H1 (cell line): ENCODE data around the gene TNIK. TPM values are rescaled to one million over a fixed set of nuclear protein-coding genes. Genes with fewer than 3 reads are reported as not detected.

Source experiments
- CTCF ChIA-PET: fragments of 300-600 bp; sonication (Branson Sonifier 250); formaldehyde crosslinking; loops from one replicate; lab custom pipeline; 2021; ENCODE audit not compliant: partially characterized antibody; lab: Charles Lee
- POLR2A ChIA-PET: fragments of 300-600 bp; sonication (Branson Sonifier 250); formaldehyde crosslinking; loops from one replicate; lab custom pipeline; 2021; ENCODE audit warnings: inconsistent platforms; ENCODE audit not compliant: partially characterized antibody; lab: Charles Lee
- DNase-seq, 2 experiments: peaks; one replicate each; pipeline versions ENCODE4 v3.0.0 to v3.0.0-alpha.2; 2010 to 2022; ENCODE audit warnings: low spot score in 2 of 2, low read depth in 1 of 2, mixed read lengths in 1 of 2
- FAIRE-seq: peaks from 2 replicates; lab custom pipeline; 2011; peaks lifted over from hg19 to GRCh38; lab: Jason Lieb, UNC
- H2AFZ ChIP-seq: 2 replicates; pipeline ENCODE4 v1.8.1; 2012; ENCODE audit warnings: low read length, inconsistent platforms
- H2AK5ac ChIP-seq: 2 replicates; pipeline ENCODE4 v1.6.1; 2013; ENCODE audit warnings: low read depth, low read length
- H2BK120ac ChIP-seq: replicated peaks from 2 replicates; pipeline ENCODE3; 2013; ENCODE audit warnings: low read depth, low read length, inconsistent platforms
- H2BK12ac ChIP-seq: 2 replicates; pipeline ENCODE4 v1.6.1; 2013; ENCODE audit warnings: low read depth, low read length
- H2BK15ac ChIP-seq: 2 replicates; pipeline ENCODE4 v1.6.1; 2013; ENCODE audit warnings: low read length
- H2BK20ac ChIP-seq: 2 replicates; pipeline ENCODE4 v1.6.1; 2013; ENCODE audit warnings: low read length
- H2BK5ac ChIP-seq: 2 replicates; pipeline ENCODE4 v1.6.1; 2013; ENCODE audit warnings: low read depth, low read length
- H3K14ac ChIP-seq: 2 replicates; pipeline ENCODE4 v1.6.1; 2013; ENCODE audit warnings: inconsistent platforms; ENCODE audit not compliant: insufficient read length
- H3K18ac ChIP-seq: 2 replicates; pipeline ENCODE4 v1.6.1; 2013; ENCODE audit warnings: low read length; ENCODE audit errors: extremely low read depth
- H3K23ac ChIP-seq: 2 replicates; pipeline ENCODE4 v1.6.1; 2013; ENCODE audit warnings: inconsistent platforms; ENCODE audit not compliant: insufficient read length
- H3K23me2 ChIP-seq: 2 replicates; pipeline ENCODE4 v1.6.1; 2013; ENCODE audit warnings: low read depth, low read length
- H3K27ac ChIP-seq: 2 replicates; pipeline ENCODE4 v1.6.1; 2011; ENCODE audit warnings: low read depth, low read length, inconsistent platforms
- H3K27me3 ChIP-seq, 4 experiments: replicated peaks in 1 of 4; 1 replicate in 1 of 4; 2 replicates in 3 of 4; pipeline versions ENCODE4 v1.6.1 to v1.8.1; 2011 to 2013; ENCODE audit warnings: low read length in 3 of 4, mild to moderate bottlenecking in 3 of 4, inconsistent platforms in 2 of 4, mixed read lengths in 2 of 4, moderate library complexity in 1 of 4; ENCODE audit not compliant: control insufficient read depth in 3 of 4, insufficient read depth in 3 of 4; ENCODE audit errors: extremely low read depth in 1 of 4
- H3K36me3 ChIP-seq, 4 experiments: 2 replicates each; pipeline versions ENCODE4 v1.6.1 to v1.8.1; 2011 to 2013; ENCODE audit warnings: mild to moderate bottlenecking in 4 of 4, low read length in 3 of 4, moderate library complexity in 2 of 4, control low read depth in 1 of 4, inconsistent platforms in 1 of 4; ENCODE audit not compliant: insufficient read depth in 4 of 4, control insufficient read depth in 2 of 4
- H3K4ac ChIP-seq: replicated peaks from 2 replicates; pipeline ENCODE3; 2013; ENCODE audit warnings: low read length, low read depth, mixed read lengths, inconsistent platforms; ENCODE audit not compliant: insufficient read length
- H3K4me1 ChIP-seq, 4 experiments: replicated peaks in 1 of 4; 1 replicate in 1 of 4; 2 replicates in 3 of 4; pipeline versions ENCODE4 v1.6.1 to v1.8.1; 2011 to 2013; ENCODE audit warnings: low read length in 3 of 4, inconsistent platforms in 2 of 4, mixed read lengths in 1 of 4; ENCODE audit not compliant: insufficient read depth in 4 of 4, control insufficient read depth in 3 of 4
- H3K4me2 ChIP-seq, 2 experiments: 2 replicates each; pipeline versions ENCODE4 v1.6.1 to v1.8.1; 2011 to 2013; ENCODE audit warnings: low read depth in 2 of 2, low read length in 2 of 2, control low read depth in 1 of 2, inconsistent platforms in 1 of 2, mild to moderate bottlenecking in 1 of 2; ENCODE audit not compliant: insufficient read depth in 1 of 2
- H3K4me3 ChIP-seq, 4 experiments: fragments of 200-600, 300-600 bp in 1 of 4; sonication (generic), shearing (Covaris generic), sonication (Bioruptor Twin) in 1 of 4; 2 replicates each; pipeline versions ENCODE4 v1.5.1 to v1.8.1; 2011 to 2016; ENCODE audit warnings: low read length in 4 of 4, low read depth in 3 of 4, control low read depth in 2 of 4, inconsistent platforms in 2 of 4, mild to moderate bottlenecking in 2 of 4, mixed read lengths in 1 of 4, moderate library complexity in 1 of 4; ENCODE audit not compliant: insufficient read depth in 2 of 4; ENCODE audit errors: extremely low read depth in 1 of 4
- H3K56ac ChIP-seq: replicated peaks from 2 replicates; pipeline ENCODE3; 2013; ENCODE audit warnings: low read depth, mild to moderate bottlenecking, mixed read lengths, low read length, inconsistent platforms; ENCODE audit not compliant: insufficient read length
- H3K79me1 ChIP-seq: 2 replicates; pipeline ENCODE4 v1.6.1; 2013; ENCODE audit warnings: low read depth, low read length, control low read depth
- H3K79me2 ChIP-seq, 2 experiments: 2 replicates each; pipeline versions ENCODE4 v1.6.1 to v1.8.1; 2012 to 2013; ENCODE audit warnings: low read length in 2 of 2, mild to moderate bottlenecking in 2 of 2, inconsistent platforms in 1 of 2; ENCODE audit not compliant: insufficient read depth in 2 of 2, control insufficient read depth in 1 of 2
- H3K9ac ChIP-seq, 4 experiments: replicated peaks in 1 of 4; 1 replicate in 1 of 4; 2 replicates in 3 of 4; pipeline versions ENCODE4 v1.6.1 to v1.8.1; 2011 to 2013; ENCODE audit warnings: low read depth in 3 of 4, low read length in 3 of 4, control low read depth in 2 of 4, mild to moderate bottlenecking in 2 of 4, moderate library complexity in 2 of 4, inconsistent platforms in 1 of 4; ENCODE audit errors: extremely low read depth in 1 of 4
- H3K9me3 ChIP-seq, 2 experiments: 2 replicates each; pipeline versions ENCODE4 v1.6.1 to v1.8.1; 2012 to 2013; ENCODE audit warnings: mild to moderate bottlenecking in 2 of 2, moderate library complexity in 2 of 2, control low read depth in 1 of 2, inconsistent platforms in 1 of 2, low read depth in 1 of 2, low read length in 1 of 2, mixed read lengths in 1 of 2; ENCODE audit not compliant: insufficient read depth in 2 of 2
- H4K20me1 ChIP-seq, 2 experiments: replicated peaks in 1 of 2; 2 replicates each; pipeline versions ENCODE3 to v1.8.1; 2011 to 2013; ENCODE audit warnings: inconsistent platforms in 2 of 2, low read length in 2 of 2, mild to moderate bottlenecking in 1 of 2; ENCODE audit not compliant: insufficient read depth in 2 of 2, control insufficient read depth in 1 of 2
- H4K5ac ChIP-seq: 2 replicates; pipeline ENCODE4 v1.6.1; 2013; ENCODE audit warnings: low read length, low read depth, mixed read lengths, inconsistent platforms; ENCODE audit not compliant: insufficient read length
- H4K8ac ChIP-seq: 2 replicates; pipeline ENCODE4 v1.8.0; 2013; ENCODE audit warnings: mild to moderate bottlenecking, moderate library complexity, low read length, inconsistent platforms; ENCODE audit not compliant: insufficient read depth; ENCODE audit errors: extremely low read depth
- H4K91ac ChIP-seq: replicated peaks from 2 replicates; pipeline ENCODE3; 2013; ENCODE audit warnings: low read length, mixed read lengths, inconsistent platforms; ENCODE audit not compliant: insufficient read length
- EGR1 ChIP-seq: IDR thresholded peaks from 2 replicates; pipeline ENCODE4 v1.6.1; 2011; ENCODE audit warnings: low read depth, low read length, borderline replicate concordance
- GTF2F1 ChIP-seq: IDR thresholded peaks from 2 replicates; pipeline ENCODE4 v1.6.1; 2012; ENCODE audit warnings: low read depth, low read length, improper control_type of control experiment, borderline replicate concordance
- MAFK ChIP-seq: IDR thresholded peaks from 2 replicates; pipeline ENCODE4 v1.6.1; 2012; ENCODE audit warnings: low read depth, mild to moderate bottlenecking, improper control_type of control experiment, low read length
- NRF1 ChIP-seq: IDR thresholded peaks from 2 replicates; pipeline ENCODE4 v1.6.1; 2011; ENCODE audit warnings: mild to moderate bottlenecking, low read depth, low read length, improper control_type of control experiment
- PHF8 ChIP-seq: fragments of 200-600 bp; sonication (generic); conservative IDR thresholded peaks from 2 replicates; pipeline ENCODE4 v1.7.1; 2012; ENCODE audit warnings: low read depth, mild to moderate bottlenecking, inconsistent platforms, low read length, moderate library complexity
- POLR2A ChIP-seq, 2 experiments: IDR thresholded peaks; 1 replicate in 1 of 2; 2 replicates in 1 of 2; pipeline ENCODE4 v1.6.1; 2011; ENCODE audit warnings: low read depth in 2 of 2, low read length in 2 of 2, mild to moderate bottlenecking in 2 of 2; ENCODE audit errors: control extremely low read depth in 1 of 2
- POLR2AphosphoS5 ChIP-seq: IDR thresholded peaks from 2 replicates; pipeline ENCODE4 v1.6.1; 2011; ENCODE audit warnings: low read depth, low read length
- POU5F1 ChIP-seq: IDR thresholded peaks from 2 replicates; pipeline ENCODE4 v1.6.1; 2011; ENCODE audit warnings: low read depth, mild to moderate bottlenecking, low read length, moderate library complexity
- RXRA ChIP-seq: IDR thresholded peaks from 2 replicates; pipeline ENCODE4 v1.6.1; 2011; ENCODE audit warnings: low read depth, mild to moderate bottlenecking, low read length, moderate library complexity; ENCODE audit not compliant: insufficient read depth
- SAP30 ChIP-seq: fragments of 300-600 bp; sonication (generic); IDR thresholded peaks from 2 replicates; pipeline ENCODE4 v1.7.1; 2012; ENCODE audit warnings: low read length, moderate library complexity, mild to moderate bottlenecking, inconsistent platforms; ENCODE audit not compliant: insufficient read depth, insufficient replicate concordance
- SIN3A ChIP-seq, 2 experiments: IDR thresholded peaks in 1 of 2; conservative IDR thresholded peaks in 1 of 2; 2 replicates each; pipeline ENCODE4 v1.6.1; 2011 to 2012; ENCODE audit warnings: low read length in 2 of 2, improper control_type of control experiment in 1 of 2, low read depth in 1 of 2, mild to moderate bottlenecking in 1 of 2
- SIRT6 ChIP-seq: IDR thresholded peaks from one replicate; pipeline ENCODE4 v1.7.1; 2012; ENCODE audit warnings: low read length, inconsistent platforms
- SUZ12 ChIP-seq: fragments of 200-600 bp; sonication (generic); IDR thresholded peaks from 2 replicates; pipeline ENCODE4 v1.6.1; 2012; ENCODE audit warnings: mild to moderate bottlenecking, inconsistent platforms, low read length, moderate library complexity, mixed read lengths
- TCF12 ChIP-seq: IDR thresholded peaks from 2 replicates; pipeline ENCODE4 v1.6.1; 2011; ENCODE audit warnings: low read depth, mild to moderate bottlenecking, low read length
- TEAD4 ChIP-seq: IDR thresholded peaks from 2 replicates; pipeline ENCODE4 v1.6.1; 2012; ENCODE audit warnings: low read depth, low read length, inconsistent platforms, mixed read lengths
- YY1 ChIP-seq: IDR thresholded peaks from 2 replicates; pipeline ENCODE4 v1.6.1; 2011; ENCODE audit warnings: low read depth, mild to moderate bottlenecking, low read length
- WGBS, 2 experiments: shearing (Covaris generic) in 1 of 2; methylation state at CpG; one replicate each; pipeline versions ENCODE4 v1.1.6 to v1.1.7; 2013 to 2015; ENCODE audit warnings: low lambda C conversion rate in 2 of 2, mixed read lengths in 2 of 2, inconsistent platforms in 1 of 2, low coverage in 1 of 2, missing lambda C conversion rate in 1 of 2; ENCODE audit not compliant: insufficient replicate concordance in 2 of 2, insufficient coverage in 1 of 2, insufficient read length in 1 of 2; ENCODE audit errors: extremely low coverage in 1 of 2, missing lambda C conversion rate in 1 of 2; 5-methylcytosine and 5-hydroxymethylcytosine counted together
- polyA plus RNA-seq, 7 experiments: library from polyadenylated mRNA; depleted of rRNA in 3 of 7; stranded (reverse) in 5 of 7; unstranded in 2 of 7; fragments of >200 nt in 5 of 7; fragments of 200-250 nt in 2 of 7; gene quantifications; 1 replicate in 5 of 7; 2 replicates in 1 of 7; 4 replicates in 1 of 7; pipeline versions ENCODE4 v1.2.1 to v1.2.3, GENCODE V29; 2011 to 2013; ENCODE audit warnings: missing spikeins in 2 of 7, mixed read lengths in 2 of 7
- total RNA-seq: library from RNA; stranded (reverse); fragmentation: NEBNext Ultra II Directional; extraction: Animal tissue kit (Norgen Biotek cat#: 25700); gene quantifications from 2 replicates; pipeline ENCODE4 v1.2.1, GENCODE V29; 2021

Gene TNIK
- total and polyA plus RNA-seq, 2 of the 8 experiments (the other 6 are each of a cell fraction or from before 2014, with no cell fraction given) = 7.4 to 42.0 TPM

- Histone ChIP-seq H3K4me1 (peaks cover 0 to 5% (median 2%) of the 10 kb centered on the region in 4 experiments; a peak in 2 of 7 replicates), H2AK5ac (no peak overlapping the region), H3K79me1 (no peaks in the 10 kb centered on the region), H3K9ac (no peak overlapping the region), H3K4me2 (no peak overlapping the region), H3K23ac (no peak overlapping the region), H2BK20ac (no peak overlapping the region), H2BK5ac (no peak overlapping the region), H3K27me3 (no peaks in the 10 kb centered on the region), H3K56ac (no peak overlapping the region), H4K91ac (no peak overlapping the region), H3K4ac (no peak overlapping the region), H4K20me1 (no peaks in the 10 kb centered on the region), H2BK12ac (no peak overlapping the region), H3K4me3 (no peak overlapping the region), H3K18ac (no peak overlapping the region), H3K36me3 (no peaks in the 10 kb centered on the region)
- 93% methylated on average over 3 of the region's 3 CpGs; no CpG with 5 or more reads in 1 of the 2 experiments for WGBS, 2 experiments
- no peak for FAIRE-seq
- POLR2A ChIA-PET = no interaction called here
- TF ChIP-seq SIN3A (conservative IDR thresholded peaks at IDR 0.05 in 1 of 2, IDR thresholded peaks at IDR 0.05 in 1 of 2; ENCODE audit: low read depth in 1 of 2, low read length in 2 of 2) (no peak), SIRT6 (no peak), EGR1 (no peak), POLR2AphosphoS5 (no peak), GTF2F1 (no peak), MAFK (no peak), SUZ12 (no peak), TEAD4 (no peak), NRF1 (no peak), POU5F1 (no peak), RXRA (no peak), TCF12 (no peak), YY1 (no peak), SAP30 (no peak), POLR2A (IDR thresholded peaks at IDR 0.05; ENCODE audit: control extremely low read depth in 1 of 2, low read depth in 2 of 2, low read length in 2 of 2) (no peak), PHF8 (no peak)
- TF ChIP-seq, all 59 proteins: peak for 0
- Histone ChIP-seq H4K8ac (no peak overlapping the region), H4K5ac (no peak overlapping the region), H2AFZ (no peak overlapping the region), H3K27ac (no peak overlapping the region), H3K23me2 (no peaks in the 10 kb centered on the region), H2BK15ac (no peak overlapping the region), H3K9me3 (no peaks in the 10 kb centered on the region), H2BK120ac (no peak overlapping the region), H3K79me2 (no peaks in the 10 kb centered on the region), H3K14ac (no peak overlapping the region)
- CTCF ChIA-PET = interaction anchor here (0.9 kb wide), 1 partner anchor 44 kb away, joined by 3 read pairs; no protein-coding TSS in a partner anchor
- no peak for DNase-seq
These were observed 247.6 kb downstream of the TNIK start for GRCh38 chr3:171212648-171213047.
